K562 (cell line): Measurements from ENCODE around the gene DPH1. TPM values are rescaled to one million over a fixed set of nuclear protein-coding genes. Genes with fewer than 3 reads are reported as not detected.

Experiments
- ATAC-seq: fragments of 200-7000 bp; cut with Tn5 transposase; 3 replicates; pipeline ENCODE4 v1.9.1; 2020; ENCODE audit warnings: moderate library complexity
- BruUV-seq: library from RNA; stranded (reverse); fragments of 400-500 nt; replicated peaks from 2 replicates; lab custom pipeline; 2021; lab: Mats Ljungman, UMichigan
- CTCF ChIA-PET: fragments of 300-600 bp; formaldehyde crosslinking; extraction: SDS; loops from one replicate; lab custom pipeline; 2021; ENCODE audit warnings: low intra/inter-chr PET ratio; lab: Yijun Ruan, JAX
- POLR2A ChIA-PET: fragments of 300-600, 350-650 bp; sonication (Branson Sonifier 250); formaldehyde crosslinking; extraction: SDS; loops from one replicate; lab custom pipeline; 2021; ENCODE audit warnings: antibody characterized with exemption, inconsistent platforms; lab: Yijun Ruan, JAX
- DNase-seq, 4 experiments: peaks; one replicate each; pipeline versions ENCODE4 v3.0.0 to v3.0.0-alpha.2; 2011 to 2018; ENCODE audit warnings: low spot score in 3 of 4, mixed read lengths in 3 of 4; ENCODE audit errors: extremely low read depth in 1 of 4
- FAIRE-seq: peaks from 2 replicates; lab custom pipeline; 2011; peaks lifted over from hg19 to GRCh38; lab: Jason Lieb, UNC
- H2AFZ ChIP-seq: 2 replicates; pipeline ENCODE4 v1.6.0; 2011; ENCODE audit warnings: low read depth, low read length, control low read depth, inconsistent platforms
- H3K27ac ChIP-seq: fragments of 200-600 bp; 3 replicates; pipeline ENCODE4 v1.8.0; 2011; ENCODE audit warnings: low read depth, mild to moderate bottlenecking, control low read depth, inconsistent platforms, low read length, moderate library complexity, mixed read lengths; ENCODE audit errors: extremely low read depth
- H3K27me3 ChIP-seq, 2 experiments: fragments of 300-600 bp in 1 of 2; 2 replicates in 1 of 2; 3 replicates in 1 of 2; pipeline versions ENCODE4 v1.6.0 to v1.8.0; 2011; ENCODE audit warnings: inconsistent platforms in 2 of 2, low read length in 2 of 2, mild to moderate bottlenecking in 1 of 2, mixed read lengths in 1 of 2, moderate library complexity in 1 of 2; ENCODE audit not compliant: control insufficient read depth in 2 of 2, insufficient read depth in 2 of 2
- H3K36me3 ChIP-seq: fragments of 300-600 bp; 3 replicates; pipeline ENCODE4 v1.8.0; 2011; ENCODE audit warnings: mild to moderate bottlenecking, low read length, inconsistent platforms; ENCODE audit not compliant: control insufficient read depth, insufficient read depth
- H3K4me1 ChIP-seq, 2 experiments: fragments of 200-600 bp in 1 of 2; replicated peaks in 1 of 2; 2 replicates in 1 of 2; 3 replicates in 1 of 2; pipeline versions ENCODE4 v1.5.1 to v1.8.0; 2011; ENCODE audit warnings: inconsistent platforms in 2 of 2, low read length in 2 of 2, mild to moderate bottlenecking in 1 of 2, mixed read lengths in 1 of 2, moderate library complexity in 1 of 2; ENCODE audit not compliant: control insufficient read depth in 2 of 2, insufficient read depth in 2 of 2
- H3K4me2 ChIP-seq: 2 replicates; pipeline ENCODE4 v1.6.1; 2011; ENCODE audit warnings: low read length, control low read depth, inconsistent platforms, mixed read lengths; ENCODE audit not compliant: insufficient read depth
- H3K4me3 ChIP-seq: fragments of 200-600 bp; sonication (generic), shearing (Covaris generic); 2 replicates; pipeline ENCODE4 v1.5.1; 2016; ENCODE audit warnings: control low read depth, inconsistent platforms
- H3K79me2 ChIP-seq: fragments of 200-600 bp; 3 replicates; pipeline ENCODE4 v1.8.0; 2011; ENCODE audit warnings: low read length, inconsistent platforms; ENCODE audit not compliant: control insufficient read depth, insufficient read depth
- H3K9ac ChIP-seq, 2 experiments: 2 replicates each; pipeline versions ENCODE4 v1.6.0 to v1.6.1; 2011; ENCODE audit warnings: low read depth in 2 of 2, low read length in 2 of 2, control low read depth in 1 of 2, inconsistent platforms in 1 of 2, mild to moderate bottlenecking in 1 of 2, mixed read lengths in 1 of 2; ENCODE audit not compliant: insufficient read depth in 1 of 2
- H3K9me1 ChIP-seq: one replicate; pipeline ENCODE4 v1.6.0; 2011; ENCODE audit warnings: inconsistent platforms, mild to moderate bottlenecking, low read length, moderate library complexity; ENCODE audit not compliant: control insufficient read depth, insufficient read depth
- H3K9me3 ChIP-seq: replicated peaks from 2 replicates; pipeline ENCODE4 v1.5.1; 2011; ENCODE audit warnings: low read depth, low read length, inconsistent platforms; ENCODE audit not compliant: control insufficient read depth, insufficient read depth
- H4K20me1 ChIP-seq: replicated peaks from 2 replicates; pipeline ENCODE4 v1.6.1; 2011; ENCODE audit warnings: low read length, inconsistent platforms, mixed read lengths; ENCODE audit not compliant: control insufficient read depth, insufficient read depth
- ATF7 ChIP-seq: fragments of 450-650 bp; IDR thresholded peaks from 2 replicates; pipeline ENCODE4 v1.7.1; 2014; ENCODE audit warnings: mild to moderate bottlenecking, moderate library complexity
- COPS2 ChIP-seq: fragments of 450-650 bp; conservative IDR thresholded peaks from 2 replicates; pipeline ENCODE4 v1.6.1; 2016; ENCODE audit warnings: mild to moderate bottlenecking, moderate library complexity
- KHSRP ChIP-seq: fragments of 450-650 bp; IDR thresholded peaks from 2 replicates; pipeline ENCODE4 v1.6.1; 2017
- L3MBTL2 ChIP-seq: fragments of 450-650 bp; IDR thresholded peaks from 2 replicates; pipeline ENCODE4 v1.6.1; 2016; ENCODE audit warnings: mild to moderate bottlenecking, moderate library complexity
- NR2C1 ChIP-seq, 2 experiments: fragments of 450-650 bp; IDR thresholded peaks; 2 replicates each; pipeline ENCODE4 v1.6.1; 2017; ENCODE audit warnings: mild to moderate bottlenecking in 2 of 2, antibody characterized with exemption in 1 of 2, inconsistent platforms in 1 of 2, missing compliant biosample characterization in 1 of 2, missing genetic modification characterization in 1 of 2
- RAD21 ChIP-seq, 2 experiments: fragments of 250-450 bp in 1 of 2; fragments of 450-650 bp in 1 of 2; sonication (Bioruptor Pico) in 1 of 2; formaldehyde crosslinking in 1 of 2; IDR thresholded peaks in 1 of 2; conservative IDR thresholded peaks in 1 of 2; 2 replicates each; pipeline versions ENCODE4 v1.4.0 to v1.8.0; 2020 to 2022; ENCODE audit warnings: mild to moderate bottlenecking in 2 of 2, moderate library complexity in 1 of 2
- SMC3 ChIP-seq: conservative IDR thresholded peaks from 2 replicates; pipeline ENCODE4 v1.6.1; 2011; ENCODE audit warnings: low read depth, low read length, improper control_type of control experiment; ENCODE audit not compliant: insufficient read depth
- WGBS: fragments of 100-300 bp; shearing (Covaris generic); methylation state at CpG from one replicate; pipeline ENCODE4 v1.1.6; 2016; ENCODE audit warnings: low coverage, mixed read lengths; ENCODE audit not compliant: insufficient coverage; ENCODE audit errors: missing lambda C conversion rate; 5-methylcytosine and 5-hydroxymethylcytosine counted together
- in situ Hi-C: fragments of 300-500 bp; cut with MboI; formaldehyde crosslinking; loops from 4 replicates; pipeline ENCODE4 v1.15.0; 2018; ENCODE audit warnings: inconsistent platforms, mixed read lengths
- intact Hi-C: fragments of 100-400 bp; cut with micrococcal nuclease; formaldehyde crosslinking; loops from 2 replicates; pipeline ENCODE4 v1.14.2; 2022
- polyA plus RNA-seq, 8 experiments: library from polyadenylated mRNA; depleted of rRNA in 4 of 8; stranded (reverse) in 5 of 8; unstranded in 3 of 8; fragments of >200 nt; fragmentation: Nextera tagmentation in 2 of 8; fragmentation: Illumina TruSeq in 1 of 8; extraction: Ambion mirVana in 2 of 8; extraction: Trizol in 1 of 8; gene quantifications; 2 replicates each; pipeline versions ENCODE4 v1.2.1 to v1.2.3, GENCODE V29; 2011 to 2014; ENCODE audit warnings: inconsistent platforms in 1 of 8, missing spikeins in 1 of 8
- total RNA-seq, 7 experiments: library from RNA; depleted of rRNA in 6 of 7; stranded (reverse); fragments of >200 nt in 6 of 7; fragmentation: Illumina TruSeq in 2 of 7; extraction: Trizol in 2 of 7; gene quantifications; 2 replicates each; pipeline versions ENCODE4 v1.2.1 to v1.2.3, GENCODE V29; 2011 to 2021; ENCODE audit warnings: low replicate concordance in 1 of 7
- TF ChIP-seq, protein P1 (sequence below): fragments of 450-650 bp; IDR thresholded peaks from 2 replicates; pipeline ENCODE4 v1.6.1; 2017; ENCODE audit warnings: antibody characterized with exemption
- TF ChIP-seq, protein P2 (sequence below), 2 experiments: IDR thresholded peaks in 1 of 2; conservative IDR thresholded peaks in 1 of 2; 2 replicates each; pipeline ENCODE4 v1.6.1; 2016; ENCODE audit warnings: low read depth in 2 of 2, mild to moderate bottlenecking in 1 of 2, missing compliant biosample characterization in 1 of 2, missing genetic modification characterization in 1 of 2, moderate library complexity in 1 of 2
- TF ChIP-seq, protein P3 (sequence below): IDR thresholded peaks from 2 replicates; pipeline ENCODE4 v1.6.1; 2011; ENCODE audit warnings: borderline replicate concordance, low read depth, mild to moderate bottlenecking, moderate library complexity, low read length; ENCODE audit not compliant: insufficient read depth, poor library complexity, severe bottlenecking

DPH1 gene
- total and polyA plus RNA-seq, 9 of the 15 experiments (the other 6 are each of a cell fraction or from before 2014, with no cell fraction given): 0.42 to 40.6 (median 20.2) TPM

DNA sequence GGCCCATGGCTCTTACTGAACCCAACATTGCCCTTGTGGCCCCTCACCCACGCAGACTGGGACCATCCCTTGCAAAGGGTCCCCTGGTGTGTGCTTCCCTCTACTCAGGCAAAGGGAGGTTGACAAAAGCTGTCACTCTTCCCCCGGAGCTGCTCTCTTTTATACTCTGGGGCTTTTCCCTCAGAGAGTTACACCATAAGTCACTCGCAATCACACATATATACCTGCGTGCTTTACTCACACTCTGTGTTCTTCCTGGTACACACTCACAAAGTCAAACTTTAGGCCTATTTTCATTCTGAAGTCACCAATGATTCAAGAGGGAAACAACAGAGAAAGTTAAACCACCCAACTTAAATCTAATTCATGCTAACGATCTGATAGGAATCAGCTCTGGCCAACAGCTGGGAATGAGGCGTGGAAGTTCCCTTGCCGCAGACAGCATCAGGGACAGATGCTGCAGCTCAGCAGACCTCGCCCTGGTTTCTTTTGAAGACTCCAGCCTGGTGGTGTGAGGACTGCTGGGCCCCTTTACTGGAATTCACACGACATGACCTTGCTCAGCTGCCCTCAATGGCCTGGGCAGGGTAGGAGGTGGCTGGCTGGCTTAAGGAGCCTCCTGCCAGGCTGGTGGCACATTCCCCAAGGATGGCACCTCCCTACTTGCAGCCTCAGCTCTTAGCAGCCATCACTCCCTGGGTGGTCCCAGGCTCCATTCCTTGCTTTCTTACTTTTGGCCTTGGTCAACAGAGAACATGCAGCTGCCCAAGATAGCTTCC, 52.2 kb downstream of the DPH1 start:
- no peak overlapping the region for H3K4me2 ChIP-seq
- peaks cover 19 to 23% of the 10 kb centered on the region in 2 experiments for H3K4me1 ChIP-seq
- intact Hi-C loops (no loop called here), in situ Hi-C loops (no loop called here)
- no TSS peak for BruUV-seq
- H3K9me1 ChIP-seq: no peaks in the 10 kb centered on the region
- POLR2A ChIA-PET: interaction anchor here (0.7 kb wide), 1 partner anchor 12 kb away, joined by 3 read pairs; no protein-coding TSS in a partner anchor
- WGBS: 68% methylated on average over 7 of the region's 9 CpGs
- H3K9me3 ChIP-seq: no peaks in the 10 kb centered on the region
- TF ChIP-seq, protein P1, sequence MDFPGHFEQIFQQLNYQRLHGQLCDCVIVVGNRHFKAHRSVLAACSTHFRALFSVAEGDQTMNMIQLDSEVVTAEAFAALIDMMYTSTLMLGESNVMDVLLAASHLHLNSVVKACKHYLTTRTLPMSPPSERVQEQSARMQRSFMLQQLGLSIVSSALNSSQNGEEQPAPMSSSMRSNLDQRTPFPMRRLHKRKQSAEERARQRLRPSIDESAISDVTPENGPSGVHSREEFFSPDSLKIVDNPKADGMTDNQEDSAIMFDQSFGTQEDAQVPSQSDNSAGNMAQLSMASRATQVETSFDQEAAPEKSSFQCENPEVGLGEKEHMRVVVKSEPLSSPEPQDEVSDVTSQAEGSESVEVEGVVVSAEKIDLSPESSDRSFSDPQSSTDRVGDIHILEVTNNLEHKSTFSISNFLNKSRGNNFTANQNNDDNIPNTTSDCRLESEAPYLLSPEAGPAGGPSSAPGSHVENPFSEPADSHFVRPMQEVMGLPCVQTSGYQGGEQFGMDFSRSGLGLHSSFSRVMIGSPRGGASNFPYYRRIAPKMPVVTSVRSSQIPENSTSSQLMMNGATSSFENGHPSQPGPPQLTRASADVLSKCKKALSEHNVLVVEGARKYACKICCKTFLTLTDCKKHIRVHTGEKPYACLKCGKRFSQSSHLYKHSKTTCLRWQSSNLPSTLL: no peak
- TF ChIP-seq KHSRP: no peak
- TF ChIP-seq SMC3: no peak
- TF ChIP-seq, protein P2, sequence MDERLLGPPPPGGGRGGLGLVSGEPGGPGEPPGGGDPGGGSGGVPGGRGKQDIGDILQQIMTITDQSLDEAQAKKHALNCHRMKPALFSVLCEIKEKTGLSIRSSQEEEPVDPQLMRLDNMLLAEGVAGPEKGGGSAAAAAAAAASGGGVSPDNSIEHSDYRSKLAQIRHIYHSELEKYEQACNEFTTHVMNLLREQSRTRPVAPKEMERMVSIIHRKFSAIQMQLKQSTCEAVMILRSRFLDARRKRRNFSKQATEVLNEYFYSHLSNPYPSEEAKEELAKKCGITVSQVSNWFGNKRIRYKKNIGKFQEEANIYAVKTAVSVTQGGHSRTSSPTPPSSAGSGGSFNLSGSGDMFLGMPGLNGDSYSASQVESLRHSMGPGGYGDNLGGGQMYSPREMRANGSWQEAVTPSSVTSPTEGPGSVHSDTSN (CRISPR knock-in tag; IDR thresholded peaks at IDR 0.05; ENCODE audit: low read depth): no peak
- TF ChIP-seq, protein P2 (tag; conservative IDR thresholded peaks at IDR 0.05; ENCODE audit: low read depth): no peak
- TF ChIP-seq COPS2: no peak
- TF ChIP-seq NR2C1 (IDR thresholded peaks at IDR 0.05): no peak
- no peak for TF ChIP-seq NR2C1 (tag; IDR thresholded peaks at IDR 0.05)
- TF ChIP-seq L3MBTL2: no peak
- TF ChIP-seq RAD21 (CRISPR knock-in tag; conservative IDR thresholded peaks at IDR 0.05 in 1 of 2, IDR thresholded peaks at IDR 0.05 in 1 of 2): no peak
- TF ChIP-seq ATF7: no peak
- TF ChIP-seq, protein P3, sequence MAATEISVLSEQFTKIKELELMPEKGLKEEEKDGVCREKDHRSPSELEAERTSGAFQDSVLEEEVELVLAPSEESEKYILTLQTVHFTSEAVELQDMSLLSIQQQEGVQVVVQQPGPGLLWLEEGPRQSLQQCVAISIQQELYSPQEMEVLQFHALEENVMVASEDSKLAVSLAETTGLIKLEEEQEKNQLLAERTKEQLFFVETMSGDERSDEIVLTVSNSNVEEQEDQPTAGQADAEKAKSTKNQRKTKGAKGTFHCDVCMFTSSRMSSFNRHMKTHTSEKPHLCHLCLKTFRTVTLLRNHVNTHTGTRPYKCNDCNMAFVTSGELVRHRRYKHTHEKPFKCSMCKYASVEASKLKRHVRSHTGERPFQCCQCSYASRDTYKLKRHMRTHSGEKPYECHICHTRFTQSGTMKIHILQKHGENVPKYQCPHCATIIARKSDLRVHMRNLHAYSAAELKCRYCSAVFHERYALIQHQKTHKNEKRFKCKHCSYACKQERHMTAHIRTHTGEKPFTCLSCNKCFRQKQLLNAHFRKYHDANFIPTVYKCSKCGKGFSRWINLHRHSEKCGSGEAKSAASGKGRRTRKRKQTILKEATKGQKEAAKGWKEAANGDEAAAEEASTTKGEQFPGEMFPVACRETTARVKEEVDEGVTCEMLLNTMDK: no peak
- H2AFZ ChIP-seq: no peak overlapping the region
- no peak overlapping the region for H3K9ac ChIP-seq
- no peak overlapping the region for H3K4me3 ChIP-seq
- H3K27ac ChIP-seq: no peak overlapping the region
- DNase-seq: no peak
- no peak for ATAC-seq
- H3K27me3 ChIP-seq: no peaks in the 10 kb centered on the region
- CTCF ChIA-PET: no interaction called here
- H3K79me2 ChIP-seq: no peaks in the 10 kb centered on the region
- H3K36me3 ChIP-seq: peaks cover 18% of the 10 kb centered on the region; the same call in 2 of the 3 replicates
- FAIRE-seq: no peak
- H4K20me1 ChIP-seq: no peaks in the 10 kb centered on the region; the same call in 1 of the 2 replicates
